Cardiac muscle cell (in vitro differentiated cells and primary cell): ENCODE results near the gene SGMS1. TPM values are rescaled to one million over a fixed set of nuclear protein-coding genes. Genes with fewer than 3 reads are reported as not detected.

ENCODE experiments used
- DNase-seq, 2 donors: peaks; one replicate each; pipeline versions ENCODE4 v3.0.0 to v3.0.0-alpha.2; 2010 to 2017; ENCODE audit warnings: low read depth in 1 of 2, low spot score in 1 of 2
- H3K27ac ChIP-seq: fragments of 200-600 bp; sonication (generic); 2 replicates; pipeline ENCODE4 v1.5.1; 2016
- H3K27me3 ChIP-seq: fragments of 200-600 bp; sonication (generic); 2 replicates; pipeline ENCODE4 v1.6.0; 2016; ENCODE audit warnings: control low read depth
- H3K36me3 ChIP-seq: fragments of 200-600 bp; sonication (generic); 2 replicates; pipeline ENCODE4 v1.5.1; 2016; ENCODE audit warnings: control low read depth
- H3K4me1 ChIP-seq: fragments of 200-600 bp; sonication (generic); 2 replicates; pipeline ENCODE4 v1.8.1; 2017; ENCODE audit warnings: low read depth, mild to moderate bottlenecking, mixed run types
- H3K4me3 ChIP-seq: fragments of 200-600 bp; sonication (generic); 2 replicates; pipeline ENCODE4 v1.5.1; 2016; ENCODE audit warnings: mild to moderate bottlenecking
- H3K9me3 ChIP-seq: fragments of 200-600 bp; sonication (generic); 2 replicates; pipeline ENCODE4 v1.5.1; 2017; ENCODE audit warnings: low read depth, mild to moderate bottlenecking, control low read depth
- polyA plus RNA-seq: library from polyadenylated mRNA; unstranded; fragments of >200 nt; fragmentation: Nextera tagmentation; extraction: Ambion mirVana; gene quantifications from 2 replicates; pipeline ENCODE4 v1.2.1, GENCODE V29; 2016
- total RNA-seq: library from RNA; depleted of rRNA; stranded (reverse); fragments of >200 nt; gene quantifications from 2 replicates; pipeline ENCODE4 v1.2.3, GENCODE V29; 2016
- TF ChIP-seq, protein P1 (sequence below): IDR thresholded peaks from 2 replicates; pipeline ENCODE4 v1.5.1; 2012; ENCODE audit warnings: low read depth, mild to moderate bottlenecking, low read length

The SGMS1 gene
- total and polyA plus RNA-seq, 2 experiments from 2014 or later = 12.1 to 41.6 TPM

DNA sequence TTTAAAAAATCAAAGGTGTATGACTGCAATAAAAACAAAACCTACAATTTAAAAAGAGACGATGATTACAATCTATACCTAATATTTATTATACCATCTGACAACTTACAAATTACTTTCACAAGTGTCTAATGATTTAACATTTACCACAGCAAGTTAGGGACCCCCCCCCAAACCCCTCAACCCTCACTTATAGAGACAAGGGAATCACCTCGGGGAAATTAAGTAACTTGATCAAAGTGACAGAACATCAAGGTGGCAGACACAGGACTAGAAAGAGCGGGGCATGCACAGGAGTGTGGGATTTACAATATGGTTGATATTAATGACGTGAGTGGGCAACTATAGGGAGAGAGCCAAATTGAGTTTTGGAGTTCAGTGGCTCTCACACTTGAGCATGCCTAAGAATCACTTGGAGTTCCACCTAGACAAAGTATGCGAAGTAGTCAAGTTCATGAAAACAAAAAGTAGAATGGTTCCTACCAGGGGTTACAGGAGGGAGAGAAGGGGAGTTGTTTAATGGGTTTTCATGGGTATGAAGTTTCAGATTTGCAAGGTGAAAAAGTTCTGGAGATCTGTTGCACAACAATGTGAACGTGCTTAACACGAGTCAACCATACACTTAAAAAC, 43.4 kb downstream of the SGMS1 start:
- no peak overlapping the region for H3K27ac ChIP-seq
- TF ChIP-seq, protein P1, sequence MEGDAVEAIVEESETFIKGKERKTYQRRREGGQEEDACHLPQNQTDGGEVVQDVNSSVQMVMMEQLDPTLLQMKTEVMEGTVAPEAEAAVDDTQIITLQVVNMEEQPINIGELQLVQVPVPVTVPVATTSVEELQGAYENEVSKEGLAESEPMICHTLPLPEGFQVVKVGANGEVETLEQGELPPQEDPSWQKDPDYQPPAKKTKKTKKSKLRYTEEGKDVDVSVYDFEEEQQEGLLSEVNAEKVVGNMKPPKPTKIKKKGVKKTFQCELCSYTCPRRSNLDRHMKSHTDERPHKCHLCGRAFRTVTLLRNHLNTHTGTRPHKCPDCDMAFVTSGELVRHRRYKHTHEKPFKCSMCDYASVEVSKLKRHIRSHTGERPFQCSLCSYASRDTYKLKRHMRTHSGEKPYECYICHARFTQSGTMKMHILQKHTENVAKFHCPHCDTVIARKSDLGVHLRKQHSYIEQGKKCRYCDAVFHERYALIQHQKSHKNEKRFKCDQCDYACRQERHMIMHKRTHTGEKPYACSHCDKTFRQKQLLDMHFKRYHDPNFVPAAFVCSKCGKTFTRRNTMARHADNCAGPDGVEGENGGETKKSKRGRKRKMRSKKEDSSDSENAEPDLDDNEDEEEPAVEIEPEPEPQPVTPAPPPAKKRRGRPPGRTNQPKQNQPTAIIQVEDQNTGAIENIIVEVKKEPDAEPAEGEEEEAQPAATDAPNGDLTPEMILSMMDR = no peak
- H3K36me3 ChIP-seq = no peaks in the 10 kb centered on the region
- H3K4me3 ChIP-seq = no peak overlapping the region
- no peaks in the 10 kb centered on the region for H3K9me3 ChIP-seq
- H3K27me3 ChIP-seq = no peaks in the 10 kb centered on the region
- no peak for DNase-seq
- H3K4me1 ChIP-seq = peaks cover 47% of the 10 kb centered on the region

DNA sequence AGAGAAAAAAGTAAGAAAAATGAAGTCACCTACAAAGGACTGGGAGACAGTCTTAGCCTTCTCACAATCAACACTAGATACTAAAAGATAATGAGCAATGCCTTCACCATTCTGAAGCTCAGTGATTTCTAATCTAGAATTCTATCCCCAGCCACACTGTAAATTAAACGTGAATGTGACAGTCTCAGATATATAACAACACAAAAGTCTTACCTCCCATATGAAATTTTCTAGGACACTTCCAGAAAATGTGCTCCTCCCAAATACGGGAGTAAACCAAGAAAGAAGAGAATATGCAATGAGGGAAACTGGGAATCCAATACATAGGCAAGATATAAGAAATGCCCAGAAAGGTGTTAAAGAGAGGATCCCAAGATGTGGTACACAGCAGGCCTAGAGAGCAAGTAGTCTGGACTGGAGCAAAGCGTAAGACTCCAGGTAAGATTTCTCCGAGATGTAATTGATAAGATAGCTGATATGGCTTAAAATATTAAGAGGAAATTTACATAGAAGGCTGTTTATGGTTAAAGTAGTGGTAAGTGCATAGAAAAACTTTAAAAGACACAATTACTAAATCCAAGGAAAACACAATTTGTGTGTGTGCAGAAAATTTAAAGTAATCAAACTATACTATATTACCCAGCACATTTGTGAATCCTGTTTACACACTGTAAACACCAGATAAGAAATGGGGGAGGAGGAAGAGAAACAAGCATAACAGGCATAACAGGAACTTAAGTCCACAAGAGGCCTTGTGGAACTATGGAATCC, 44.1 kb downstream of the SGMS1 start:
- H3K9me3 ChIP-seq = no peaks in the 10 kb centered on the region
- H3K4me1 ChIP-seq = peaks cover 47% of the 10 kb centered on the region
- no peak for DNase-seq
- no peak overlapping the region for H3K4me3 ChIP-seq
- no peaks in the 10 kb centered on the region for H3K36me3 ChIP-seq
- H3K27ac ChIP-seq = no peak overlapping the region
- H3K27me3 ChIP-seq = no peaks in the 10 kb centered on the region
- TF ChIP-seq, protein P1 = no peak

DNA sequence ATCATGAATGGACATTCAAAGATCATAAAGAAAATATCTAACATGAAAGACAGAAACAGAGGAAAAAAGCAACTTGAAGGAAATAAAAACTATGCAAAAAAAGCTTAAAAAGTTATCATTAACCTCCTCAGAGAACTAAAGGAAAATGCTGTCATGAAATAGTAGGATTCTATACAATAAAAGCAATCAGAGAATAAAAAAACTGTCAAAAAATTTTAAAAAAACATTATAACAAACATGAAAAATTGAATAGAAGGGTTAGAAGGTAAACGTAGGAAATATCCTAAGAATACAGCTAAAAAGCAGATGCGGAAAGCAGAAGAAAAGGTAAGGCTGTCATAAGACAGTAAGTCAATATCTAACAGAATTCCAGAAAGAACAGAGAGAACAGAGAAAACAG, 44.8 kb downstream of the SGMS1 start:
- no peaks in the 10 kb centered on the region for H3K9me3 ChIP-seq
- TF ChIP-seq, protein P1 = no peak

DNA sequence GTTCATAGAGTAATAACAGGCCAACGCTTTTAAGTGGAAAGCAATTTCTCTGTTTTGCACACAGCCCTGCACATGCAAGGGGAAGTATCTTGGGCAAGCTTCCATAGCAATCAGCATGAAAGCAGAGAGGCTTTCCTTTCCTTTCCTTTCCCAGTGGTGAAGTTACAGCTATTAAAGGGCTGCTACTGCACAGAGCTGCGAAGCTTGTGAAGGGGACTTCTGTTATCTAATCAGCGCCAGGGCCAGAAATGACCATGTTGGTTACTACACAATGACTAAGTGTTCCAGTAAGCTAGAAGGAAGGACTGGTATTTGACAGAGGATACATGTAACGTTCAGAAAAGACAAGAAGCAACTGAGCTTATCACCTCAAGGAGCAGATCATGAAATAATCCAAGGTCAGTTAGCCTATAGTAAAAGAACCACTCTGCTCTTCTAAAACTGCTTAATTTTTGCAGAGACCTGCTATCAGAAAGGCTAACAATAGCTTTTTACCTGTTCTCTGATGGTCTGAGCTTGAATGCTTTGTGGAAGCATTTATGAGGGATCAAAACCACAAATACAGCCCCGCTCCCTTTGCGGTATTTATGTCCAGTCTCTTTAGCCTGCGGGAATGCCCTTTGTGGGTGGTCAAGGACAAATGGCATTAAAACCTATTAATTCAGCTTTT, 45.9 kb downstream of the SGMS1 start:
- no peaks in the 10 kb centered on the region for H3K36me3 ChIP-seq
- H3K4me1 ChIP-seq = peaks cover 45% of the 10 kb centered on the region
- H3K4me3 ChIP-seq = no peak overlapping the region
- no peaks in the 10 kb centered on the region for H3K27me3 ChIP-seq
- peak overlapping the region; percentile 93 for H3K27ac ChIP-seq
- DNase-seq = peak; percentile 76 to 81
- TF ChIP-seq, protein P1 = no peak
- no peaks in the 10 kb centered on the region for H3K9me3 ChIP-seq

More for the DNA sequence above, 44.8 kb downstream of the SGMS1 start:
- Histone ChIP-seq H3K27ac (no peak overlapping the region), H3K4me3 (no peak overlapping the region), H3K36me3 (no peaks in the 10 kb centered on the region), H3K27me3 (no peaks in the 10 kb centered on the region), H3K4me1 (peaks cover 47% of the 10 kb centered on the region)
- no peak for DNase-seq

DNA sequence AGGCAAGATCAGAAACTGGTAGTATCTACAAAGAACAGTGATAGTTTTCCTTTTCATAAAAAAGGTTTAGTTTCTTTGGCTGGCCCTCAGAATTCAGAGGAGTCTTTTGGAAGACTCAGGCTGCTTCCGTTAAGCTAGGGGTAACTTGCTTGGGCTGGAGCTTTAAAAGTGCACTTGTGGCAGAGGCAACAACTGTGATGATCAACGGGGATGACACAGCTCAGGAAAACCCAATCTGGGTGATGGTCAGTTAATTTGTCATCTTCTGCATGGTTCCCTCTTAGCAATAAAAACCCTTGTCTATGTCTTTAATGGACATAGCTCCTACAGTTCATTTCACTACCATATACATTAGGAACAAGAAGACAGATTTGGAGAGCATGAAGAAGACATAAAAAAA, 46.7 kb downstream of the SGMS1 start:
- H3K27ac ChIP-seq = peak overlapping the region; percentile 93
- no peaks in the 10 kb centered on the region for H3K9me3 ChIP-seq
- no peak overlapping the region for H3K4me3 ChIP-seq
- no peaks in the 10 kb centered on the region for H3K27me3 ChIP-seq
- H3K36me3 ChIP-seq = no peaks in the 10 kb centered on the region
- DNase-seq = no peak
- TF ChIP-seq, protein P1 = no peak
- peaks cover 40% of the 10 kb centered on the region for H3K4me1 ChIP-seq
